Skin epidermis (tissue), 12 donors: ENCODE measurements around the gene DAND5.
A peak's percentile ranks its signal among the peaks of the same experiment; 100 is the strongest.
"Not testable (repeated sequence)": the region's sequence is repeated elsewhere in the genome, so short reads cannot be mapped to it uniquely, and the experiment has no call there.

Experiments used
- H3K27ac ChIP-seq, 21 experiments: fragments of 200-600 bp; sonication (generic) in 11 of 21; one replicate each; pipeline ENCODE4 v1.5.0; 2020; ENCODE audit warnings: mild to moderate bottlenecking in 3 of 21, inconsistent platforms in 2 of 21, moderate library complexity in 2 of 21
- H3K4me3 ChIP-seq, 7 experiments: fragments of 200-600 bp; sonication (generic) in 2 of 7; one replicate each; pipeline ENCODE4 v1.5.0; 2020; ENCODE audit warnings: inconsistent platforms in 2 of 7, mild to moderate bottlenecking in 2 of 7, moderate library complexity in 1 of 7

Gene DAND5

GRCh38 chr19:12944104-12944674 lies 25.2 kb upstream of the DAND5 start:
- Histone ChIP-seq H3K27ac (peak overlapping the region in 9 of 21 experiments; percentile 2 to 98 (median 66)), H3K4me3 (no peak overlapping the region)

- peak within 1 kb of the TSS; percentile 85 to 99 (median 96) for H3K27ac ChIP-seq
These were observed 23.8 kb upstream of the DAND5 start, which contains the start of gene RAD23A for GRCh38 chr19:12945479-12946091. Gene RAD23A, plus strand, starts transcription at chr19:12945862. Its CDS starts 87 bp downstream, at chr19:12945949.

GRCh38 chr19:12946092-12946721 lies 23.2 kb upstream of the DAND5 start:
- H3K27ac ChIP-seq, result peak overlapping the region; percentile 85 to 99 (median 96)

More at GRCh38 chr19:12945479-12946091, 23.8 kb upstream of the DAND5 start, which contains the start of gene RAD23A:
- H3K4me3 ChIP-seq, result peak within 1 kb of the TSS; percentile 80 to 98 (median 86)

GRCh38 chr19:12946731-12947496 lies 22.5 kb upstream of the DAND5 start:
- H3K27ac ChIP-seq, result peak overlapping the region in 16 of 21 experiments; percentile 90 to 99 (median 96)
- H3K4me3 ChIP-seq, result peak overlapping the region; percentile 80 to 98 (median 86)

More at GRCh38 chr19:12946092-12946721, 23.2 kb upstream of the DAND5 start:
- peak overlapping the region; percentile 80 to 98 (median 86) for H3K4me3 ChIP-seq

GRCh38 chr19:12947702-12948611 lies 21.4 kb upstream of the DAND5 start:
- H3K27ac ChIP-seq, result peak overlapping the region in 4 of 21 experiments; percentile 5 to 37 (median 33)

GRCh38 chr19:12948612-12949362 lies 20.6 kb upstream of the DAND5 start:
- peak overlapping the region in 4 of 21 experiments; percentile 4 to 39 (median 18) for H3K27ac ChIP-seq
- no peak overlapping the region for H3K4me3 ChIP-seq

More at GRCh38 chr19:12947702-12948611, 21.4 kb upstream of the DAND5 start:
- no peak overlapping the region for H3K4me3 ChIP-seq

GRCh38 chr19:12949363-12950283 lies 19.8 kb upstream of the DAND5 start:
- Histone ChIP-seq H3K27ac (peak overlapping the region in 2 of 21 experiments; percentile 4 to 39), H3K4me3 (no peak overlapping the region)

GRCh38 chr19:12952050-12952449 lies 17.3 kb upstream of the DAND5 start:
- peak overlapping the region in 13 of 21 experiments; percentile 28 to 95 (median 56) for H3K27ac ChIP-seq
- not testable (repeated sequence) for H3K4me3 ChIP-seq

GRCh38 chr19:12952488-12953137 lies 16.8 kb upstream of the DAND5 start:
- peak overlapping the region in 15 of 21 experiments; percentile 30 to 95 (median 56) for H3K27ac ChIP-seq

GRCh38 chr19:12953138-12953798 lies 16.1 kb upstream of the DAND5 start:
- peak overlapping the region in 16 of 21 experiments; percentile 28 to 95 (median 52) for H3K27ac ChIP-seq
- H3K4me3 ChIP-seq, result no peak overlapping the region

More at GRCh38 chr19:12952488-12953137, 16.8 kb upstream of the DAND5 start:
- H3K4me3 ChIP-seq, result no peak overlapping the region

GRCh38 chr19:12953799-12954611 lies 15.4 kb upstream of the DAND5 start:
- Histone ChIP-seq H3K4me3 (no peak overlapping the region), H3K27ac (peak overlapping the region in 14 of 21 experiments; percentile 33 to 95 (median 63))

- Histone ChIP-seq H3K4me3 (no peak overlapping the region), H3K27ac (peak overlapping the region in 11 of 21 experiments; percentile 41 to 95 (median 65))
These were observed 14.8 kb upstream of the DAND5 start for GRCh38 chr19:12954612-12954962.

- Histone ChIP-seq H3K27ac (peak overlapping the region in 9 of 21 experiments; percentile 17 to 96 (median 94)), H3K4me3 (peak overlapping the region in 2 of 7 experiments; percentile 55 to 77)
These were observed 13.8 kb upstream of the DAND5 start for GRCh38 chr19:12955575-12955974.

- Histone ChIP-seq H3K27ac (peak overlapping the region in 16 of 21 experiments; percentile 17 to 96 (median 93)), H3K4me3 (peak overlapping the region; percentile 55 to 100 (median 83))
These were observed 13.4 kb upstream of the DAND5 start for GRCh38 chr19:12955996-12956395.
